Gastrocnemius medialis (tissue), 4 donors: Measurements from ENCODE around the gene KNDC1. TPM values are rescaled to one million over a fixed set of nuclear protein-coding genes. Genes with fewer than 3 reads are reported as not detected.

Source experiments
- ATAC-seq, 2 donors: fragments of 150-250 bp; one replicate each; pipeline ENCODE4 v1.9.1; 2016
- DNase-seq, 2 donors: peaks; one replicate each; pipeline ENCODE4 v3.0.0-alpha.2; 2019
- H3K27ac ChIP-seq, 4 donors: fragments of 200-600 bp; sonication (generic); 1 replicate in 1 of 4; 2 replicates in 3 of 4; pipeline ENCODE4 v1.5.1; 2016 to 2018; ENCODE audit warnings: mild to moderate bottlenecking in 2 of 4, moderate library complexity in 1 of 4
- H3K27me3 ChIP-seq, 3 donors: fragments of 200-600 bp; sonication (generic) in 2 of 3; 1 replicate in 1 of 3; 2 replicates in 2 of 3; pipeline versions ENCODE4 v1.5.1 to v1.6.0; 2016 to 2019; ENCODE audit warnings: mild to moderate bottlenecking in 1 of 3, moderate library complexity in 1 of 3
- H3K36me3 ChIP-seq, 2 donors: fragments of 200-600 bp; sonication (generic) in 1 of 2; one replicate each; pipeline ENCODE4 v1.5.1; 2017 to 2018
- H3K4me1 ChIP-seq, 2 donors: fragments of 200-600 bp; sonication (generic) in 1 of 2; one replicate each; pipeline ENCODE4 v1.5.1; 2016 to 2017; ENCODE audit warnings: mild to moderate bottlenecking in 2 of 2
- H3K4me3 ChIP-seq, 4 donors: fragments of 200-600 bp; sonication (generic) in 3 of 4; 1 replicate in 1 of 4; 2 replicates in 3 of 4; pipeline ENCODE4 v1.5.1; 2016 to 2019; ENCODE audit warnings: mild to moderate bottlenecking in 2 of 4
- H3K9me3 ChIP-seq, 3 donors: fragments of 200-600 bp; sonication (generic) in 2 of 3; 1 replicate in 1 of 3; 2 replicates in 2 of 3; pipeline ENCODE4 v1.5.1; 2016 to 2019
- POLR2A ChIP-seq, 2 donors: fragments of 450-650 bp; IDR thresholded peaks; one replicate each; pipeline ENCODE4 v1.6.1; 2017; ENCODE audit warnings: antibody characterized with exemption in 2 of 2, mild to moderate bottlenecking in 2 of 2, moderate library complexity in 2 of 2
- in situ Hi-C, 4 donors: fragments of 200-750 bp; cut with MboI; loops; one replicate each; pipeline versions ENCODE4 v1.15.0 to v1.8.0; 2017; ENCODE audit warnings: low sequenced_read_pairs in 4 of 4
- intact Hi-C: fragments of 100-400 bp; cut with DNase I; formaldehyde crosslinking; loops from one replicate; pipeline ENCODE4 v1.15.1; 2023; ENCODE audit warnings: low total_unique reads
- total RNA-seq, 4 donors: library from RNA; depleted of rRNA; stranded (reverse); fragments of >200 nt; gene quantifications; one replicate each; pipeline versions ENCODE4 v1.1.0 to v1.2.3, GENCODE V29; 2016
- TF ChIP-seq, protein P1 (sequence below), 5 experiments: fragments of 450-650 bp in 3 of 5; fragments of 200-600 bp in 2 of 5; sonication (generic) in 2 of 5; IDR thresholded peaks in 4 of 5; conservative IDR thresholded peaks in 1 of 5; 1 replicate in 4 of 5; 2 replicates in 1 of 5; pipeline ENCODE4 v1.5.1; 2016 to 2019; ENCODE audit warnings: antibody characterized with exemption in 5 of 5, mild to moderate bottlenecking in 3 of 5, moderate library complexity in 3 of 5

The KNDC1 gene
- total RNA-seq, 4 donors from 2014 or later: 0.04 to 0.13 TPM; not detected in 2

DNA sequence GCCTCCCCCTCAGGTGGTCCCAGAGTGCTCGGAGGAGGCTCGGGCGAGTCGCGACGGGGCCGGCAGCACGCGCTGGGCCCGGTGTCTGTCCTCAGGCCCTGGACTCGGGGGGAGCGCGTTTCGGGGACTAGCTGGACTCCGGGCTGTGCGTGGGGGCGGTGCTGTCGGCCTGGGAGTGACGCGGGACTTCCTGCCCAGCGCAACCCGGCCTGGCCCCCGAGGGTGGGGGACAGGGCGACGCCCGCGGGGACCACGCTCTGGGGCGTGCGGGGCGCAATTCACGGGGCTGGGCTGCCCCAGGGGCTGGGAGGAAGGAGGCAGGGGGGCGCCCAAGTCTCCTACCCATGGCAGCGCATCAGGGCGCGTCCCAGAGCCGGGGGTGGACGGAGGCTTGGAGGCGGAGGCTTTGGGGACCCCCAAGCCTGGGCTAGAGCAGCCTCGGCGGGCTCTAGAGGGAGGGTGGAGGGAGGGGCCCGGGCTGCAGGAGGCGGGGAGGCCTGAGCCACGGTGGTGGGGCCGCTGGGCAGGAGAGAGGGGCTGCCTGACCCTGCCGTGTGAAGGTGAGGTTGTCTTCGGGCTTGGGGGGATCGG lies 75.3 kb downstream of the KNDC1 start:
- TF ChIP-seq, protein P1, sequence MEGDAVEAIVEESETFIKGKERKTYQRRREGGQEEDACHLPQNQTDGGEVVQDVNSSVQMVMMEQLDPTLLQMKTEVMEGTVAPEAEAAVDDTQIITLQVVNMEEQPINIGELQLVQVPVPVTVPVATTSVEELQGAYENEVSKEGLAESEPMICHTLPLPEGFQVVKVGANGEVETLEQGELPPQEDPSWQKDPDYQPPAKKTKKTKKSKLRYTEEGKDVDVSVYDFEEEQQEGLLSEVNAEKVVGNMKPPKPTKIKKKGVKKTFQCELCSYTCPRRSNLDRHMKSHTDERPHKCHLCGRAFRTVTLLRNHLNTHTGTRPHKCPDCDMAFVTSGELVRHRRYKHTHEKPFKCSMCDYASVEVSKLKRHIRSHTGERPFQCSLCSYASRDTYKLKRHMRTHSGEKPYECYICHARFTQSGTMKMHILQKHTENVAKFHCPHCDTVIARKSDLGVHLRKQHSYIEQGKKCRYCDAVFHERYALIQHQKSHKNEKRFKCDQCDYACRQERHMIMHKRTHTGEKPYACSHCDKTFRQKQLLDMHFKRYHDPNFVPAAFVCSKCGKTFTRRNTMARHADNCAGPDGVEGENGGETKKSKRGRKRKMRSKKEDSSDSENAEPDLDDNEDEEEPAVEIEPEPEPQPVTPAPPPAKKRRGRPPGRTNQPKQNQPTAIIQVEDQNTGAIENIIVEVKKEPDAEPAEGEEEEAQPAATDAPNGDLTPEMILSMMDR (IDR thresholded peaks at IDR 0.05 in 4 of 5, conservative IDR thresholded peaks at IDR 0.05 in 1 of 5): no peak
- TF ChIP-seq POLR2A (IDR thresholded peaks at IDR 0.05): no peak
- ATAC-seq (no peak), DNase-seq (no peak)
- in situ Hi-C loops: no loop called here
- H3K36me3 ChIP-seq: no peaks in the 10 kb centered on the region
- no peaks in the 10 kb centered on the region for H3K9me3 ChIP-seq
- peak overlapping the region in 1 of 4 donors; percentile 13 for H3K4me3 ChIP-seq
- H3K4me1 ChIP-seq: no peaks in the 10 kb centered on the region
- peaks cover 59 to 77% (median 75%) of the 10 kb centered on the region in 3 donors for H3K27me3 ChIP-seq
- intact Hi-C loops: no loop called here
- H3K27ac ChIP-seq: no peak overlapping the region

DNA sequence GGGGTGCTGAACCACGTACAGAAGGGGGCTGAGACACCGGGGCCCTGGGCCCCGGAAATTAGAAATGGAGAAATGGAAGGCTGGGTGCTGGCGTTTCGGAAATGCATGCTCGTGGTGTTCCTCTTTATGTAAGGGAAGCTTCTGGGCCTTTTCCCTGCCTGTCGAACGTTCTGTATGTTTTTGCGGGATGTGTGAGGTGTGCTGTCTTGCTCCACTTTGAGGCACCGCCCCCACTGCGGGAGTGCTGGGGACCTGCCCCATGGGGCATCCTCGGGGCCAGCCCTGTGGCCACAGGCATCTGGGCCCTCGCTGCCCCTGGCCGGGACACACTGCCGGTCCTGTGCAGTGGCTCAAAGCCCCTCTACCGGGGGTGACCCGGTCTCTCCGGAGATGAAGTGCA lies 75.9 kb downstream of the KNDC1 start:
- Histone ChIP-seq H3K36me3 (no peaks in the 10 kb centered on the region), H3K27me3 (peaks cover 59 to 80% (median 79%) of the 10 kb centered on the region in 3 donors), H3K27ac (no peak overlapping the region), H3K4me1 (no peaks in the 10 kb centered on the region), H3K4me3 (peak overlapping the region in 1 of 4 donors; percentile 13), H3K9me3 (no peaks in the 10 kb centered on the region)
- in situ Hi-C loops (no loop called here), intact Hi-C loops (no loop called here)
- no peak for TF ChIP-seq POLR2A (IDR thresholded peaks at IDR 0.05)
- TF ChIP-seq, protein P1 (IDR thresholded peaks at IDR 0.05 in 4 of 5, conservative IDR thresholded peaks at IDR 0.05 in 1 of 5): no peak
- DNase-seq: no peak
- ATAC-seq: no peak

DNA sequence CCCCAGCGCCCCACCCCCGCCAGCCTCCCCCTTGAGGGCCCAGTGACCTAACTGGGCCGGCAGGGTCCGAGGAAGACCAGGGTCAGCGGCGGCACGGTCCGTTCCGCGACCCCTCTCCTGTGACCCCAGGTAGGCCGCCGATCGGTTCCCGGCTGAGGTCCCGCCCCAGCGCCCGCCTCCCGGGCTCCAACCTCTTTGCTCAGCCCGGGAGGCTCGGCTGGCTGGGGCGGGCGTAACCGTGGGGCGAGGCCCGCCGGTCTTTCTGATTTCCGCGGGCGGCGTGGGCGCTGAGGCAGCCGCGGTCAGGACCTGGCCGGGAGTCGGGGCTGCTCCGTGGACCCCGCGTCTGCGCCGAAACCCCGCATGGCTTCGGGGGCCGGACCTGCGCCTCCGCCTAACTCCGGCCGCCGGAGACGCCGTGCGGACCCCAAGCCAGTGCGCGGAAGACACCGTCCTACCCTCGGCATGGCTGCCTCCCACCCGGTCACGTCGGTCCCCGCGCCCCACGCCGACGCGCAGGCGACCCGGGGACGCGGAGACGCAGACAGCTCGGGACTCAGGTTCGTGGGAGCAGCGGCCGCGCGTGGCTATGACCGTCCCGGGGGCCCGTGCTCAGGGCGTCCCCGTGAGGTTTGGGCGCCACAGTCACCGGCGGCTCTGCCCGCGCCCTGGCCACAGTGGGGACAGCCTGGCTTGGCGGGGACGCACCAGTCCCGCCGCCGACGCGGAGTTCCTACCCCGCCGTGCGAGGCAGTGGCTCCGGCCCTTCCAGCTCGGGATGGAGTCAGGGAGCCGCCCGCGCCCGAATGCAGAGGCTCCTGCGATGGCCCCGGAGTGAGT lies 76.6 kb downstream of the KNDC1 start:
- no peak for TF ChIP-seq POLR2A (IDR thresholded peaks at IDR 0.05)
- TF ChIP-seq, protein P1 (IDR thresholded peaks at IDR 0.05 in 4 of 5, conservative IDR thresholded peaks at IDR 0.05 in 1 of 5): no peak
- no peak for ATAC-seq
- no peaks in the 10 kb centered on the region for H3K4me1 ChIP-seq
- peak overlapping the region in 1 of 4 donors; percentile 13 for H3K4me3 ChIP-seq
- no peaks in the 10 kb centered on the region for H3K9me3 ChIP-seq
- H3K27me3 ChIP-seq: peaks cover 53 to 79% (median 76%) of the 10 kb centered on the region in 3 donors
- H3K36me3 ChIP-seq: no peaks in the 10 kb centered on the region
- in situ Hi-C loops (no loop called here), intact Hi-C loops (no loop called here)
- DNase-seq: no peak
- no peak overlapping the region for H3K27ac ChIP-seq

DNA sequence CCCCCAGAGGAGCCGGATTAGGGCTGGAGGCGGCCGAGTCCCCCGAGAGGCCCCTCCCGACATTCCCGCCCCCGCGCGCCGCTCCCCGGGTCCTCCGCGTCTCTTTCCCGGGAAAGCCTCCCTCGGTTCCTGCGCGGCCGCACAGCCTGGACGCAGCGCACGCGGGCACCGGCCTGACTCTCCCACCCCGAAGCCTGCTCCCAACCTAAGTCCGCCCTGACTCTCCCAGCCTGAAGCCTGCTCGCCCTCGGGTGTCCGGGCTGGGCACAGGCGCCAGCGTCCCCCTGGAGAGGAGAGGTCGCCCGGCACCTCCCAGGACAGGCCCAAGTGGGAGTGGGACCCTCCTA lies 77.2 kb downstream of the KNDC1 start:
- Histone ChIP-seq H3K27me3 (peaks cover 51 to 74% (median 73%) of the 10 kb centered on the region in 3 donors), H3K36me3 (no peaks in the 10 kb centered on the region), H3K9me3 (no peaks in the 10 kb centered on the region), H3K4me3 (peak overlapping the region in 1 of 4 donors; percentile 13), H3K4me1 (no peaks in the 10 kb centered on the region), H3K27ac (no peak overlapping the region)
- no peak for ATAC-seq
- in situ Hi-C loops (no loop called here), intact Hi-C loops (no loop called here)
- TF ChIP-seq, protein P1 (IDR thresholded peaks at IDR 0.05 in 4 of 5, conservative IDR thresholded peaks at IDR 0.05 in 1 of 5): no peak
- no peak for TF ChIP-seq POLR2A (IDR thresholded peaks at IDR 0.05)
- DNase-seq: no peak
